ENCODE measurements around the gene LY9. TPM values are rescaled to one million over a fixed set of nuclear protein-coding genes. Genes with fewer than 3 reads are reported as not detected.

LY9 gene
- total and polyA plus RNA-seq, 2 experiments from 2014 or later: not detected

GRCh38 chr1:160800645-160801408, 4.9 kb downstream of the LY9 start:
- TF ChIP-seq, protein P1, sequence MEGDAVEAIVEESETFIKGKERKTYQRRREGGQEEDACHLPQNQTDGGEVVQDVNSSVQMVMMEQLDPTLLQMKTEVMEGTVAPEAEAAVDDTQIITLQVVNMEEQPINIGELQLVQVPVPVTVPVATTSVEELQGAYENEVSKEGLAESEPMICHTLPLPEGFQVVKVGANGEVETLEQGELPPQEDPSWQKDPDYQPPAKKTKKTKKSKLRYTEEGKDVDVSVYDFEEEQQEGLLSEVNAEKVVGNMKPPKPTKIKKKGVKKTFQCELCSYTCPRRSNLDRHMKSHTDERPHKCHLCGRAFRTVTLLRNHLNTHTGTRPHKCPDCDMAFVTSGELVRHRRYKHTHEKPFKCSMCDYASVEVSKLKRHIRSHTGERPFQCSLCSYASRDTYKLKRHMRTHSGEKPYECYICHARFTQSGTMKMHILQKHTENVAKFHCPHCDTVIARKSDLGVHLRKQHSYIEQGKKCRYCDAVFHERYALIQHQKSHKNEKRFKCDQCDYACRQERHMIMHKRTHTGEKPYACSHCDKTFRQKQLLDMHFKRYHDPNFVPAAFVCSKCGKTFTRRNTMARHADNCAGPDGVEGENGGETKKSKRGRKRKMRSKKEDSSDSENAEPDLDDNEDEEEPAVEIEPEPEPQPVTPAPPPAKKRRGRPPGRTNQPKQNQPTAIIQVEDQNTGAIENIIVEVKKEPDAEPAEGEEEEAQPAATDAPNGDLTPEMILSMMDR (conservative IDR thresholded peaks at IDR 0.05; ENCODE audit: low read depth in 2 of 2): no peak
- TF ChIP-seq ZNF331 (CRISPR knock-in tag; IDR thresholded peaks at IDR 0.05; ENCODE audit: low read depth) (no peak), CREB1 (CRISPR knock-in tag; IDR thresholded peaks at IDR 0.05; ENCODE audit: low read depth) (no peak), EZH2phosphoT487 (IDR thresholded peaks at IDR 0.05; ENCODE audit: unreplicated experiment) (no peak), POLR2AphosphoS5 (IDR thresholded peaks at IDR 0.05; ENCODE audit: low read depth) (no peak), STAT1 (IDR thresholded peaks at IDR 0.05; ENCODE audit: unreplicated experiment) (no peak), NANOG (IDR thresholded peaks at IDR 0.05; ENCODE audit: borderline replicate concordance) (no peak), EZH2 (IDR thresholded peaks at IDR 0.05; ENCODE audit: low read depth, unreplicated experiment) (no peak), JUNB (IDR thresholded peaks at IDR 0.05; ENCODE audit: unreplicated experiment) (no peak), ZNF114 (CRISPR knock-in tag; IDR thresholded peaks at IDR 0.05) (no peak)
- TF ChIP-seq, protein P2, sequence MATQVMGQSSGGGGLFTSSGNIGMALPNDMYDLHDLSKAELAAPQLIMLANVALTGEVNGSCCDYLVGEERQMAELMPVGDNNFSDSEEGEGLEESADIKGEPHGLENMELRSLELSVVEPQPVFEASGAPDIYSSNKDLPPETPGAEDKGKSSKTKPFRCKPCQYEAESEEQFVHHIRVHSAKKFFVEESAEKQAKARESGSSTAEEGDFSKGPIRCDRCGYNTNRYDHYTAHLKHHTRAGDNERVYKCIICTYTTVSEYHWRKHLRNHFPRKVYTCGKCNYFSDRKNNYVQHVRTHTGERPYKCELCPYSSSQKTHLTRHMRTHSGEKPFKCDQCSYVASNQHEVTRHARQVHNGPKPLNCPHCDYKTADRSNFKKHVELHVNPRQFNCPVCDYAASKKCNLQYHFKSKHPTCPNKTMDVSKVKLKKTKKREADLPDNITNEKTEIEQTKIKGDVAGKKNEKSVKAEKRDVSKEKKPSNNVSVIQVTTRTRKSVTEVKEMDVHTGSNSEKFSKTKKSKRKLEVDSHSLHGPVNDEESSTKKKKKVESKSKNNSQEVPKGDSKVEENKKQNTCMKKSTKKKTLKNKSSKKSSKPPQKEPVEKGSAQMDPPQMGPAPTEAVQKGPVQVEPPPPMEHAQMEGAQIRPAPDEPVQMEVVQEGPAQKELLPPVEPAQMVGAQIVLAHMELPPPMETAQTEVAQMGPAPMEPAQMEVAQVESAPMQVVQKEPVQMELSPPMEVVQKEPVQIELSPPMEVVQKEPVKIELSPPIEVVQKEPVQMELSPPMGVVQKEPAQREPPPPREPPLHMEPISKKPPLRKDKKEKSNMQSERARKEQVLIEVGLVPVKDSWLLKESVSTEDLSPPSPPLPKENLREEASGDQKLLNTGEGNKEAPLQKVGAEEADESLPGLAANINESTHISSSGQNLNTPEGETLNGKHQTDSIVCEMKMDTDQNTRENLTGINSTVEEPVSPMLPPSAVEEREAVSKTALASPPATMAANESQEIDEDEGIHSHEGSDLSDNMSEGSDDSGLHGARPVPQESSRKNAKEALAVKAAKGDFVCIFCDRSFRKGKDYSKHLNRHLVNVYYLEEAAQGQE (IDR thresholded peaks at IDR 0.05; ENCODE audit: unreplicated experiment): no peak
- TF ChIP-seq, protein P3, sequence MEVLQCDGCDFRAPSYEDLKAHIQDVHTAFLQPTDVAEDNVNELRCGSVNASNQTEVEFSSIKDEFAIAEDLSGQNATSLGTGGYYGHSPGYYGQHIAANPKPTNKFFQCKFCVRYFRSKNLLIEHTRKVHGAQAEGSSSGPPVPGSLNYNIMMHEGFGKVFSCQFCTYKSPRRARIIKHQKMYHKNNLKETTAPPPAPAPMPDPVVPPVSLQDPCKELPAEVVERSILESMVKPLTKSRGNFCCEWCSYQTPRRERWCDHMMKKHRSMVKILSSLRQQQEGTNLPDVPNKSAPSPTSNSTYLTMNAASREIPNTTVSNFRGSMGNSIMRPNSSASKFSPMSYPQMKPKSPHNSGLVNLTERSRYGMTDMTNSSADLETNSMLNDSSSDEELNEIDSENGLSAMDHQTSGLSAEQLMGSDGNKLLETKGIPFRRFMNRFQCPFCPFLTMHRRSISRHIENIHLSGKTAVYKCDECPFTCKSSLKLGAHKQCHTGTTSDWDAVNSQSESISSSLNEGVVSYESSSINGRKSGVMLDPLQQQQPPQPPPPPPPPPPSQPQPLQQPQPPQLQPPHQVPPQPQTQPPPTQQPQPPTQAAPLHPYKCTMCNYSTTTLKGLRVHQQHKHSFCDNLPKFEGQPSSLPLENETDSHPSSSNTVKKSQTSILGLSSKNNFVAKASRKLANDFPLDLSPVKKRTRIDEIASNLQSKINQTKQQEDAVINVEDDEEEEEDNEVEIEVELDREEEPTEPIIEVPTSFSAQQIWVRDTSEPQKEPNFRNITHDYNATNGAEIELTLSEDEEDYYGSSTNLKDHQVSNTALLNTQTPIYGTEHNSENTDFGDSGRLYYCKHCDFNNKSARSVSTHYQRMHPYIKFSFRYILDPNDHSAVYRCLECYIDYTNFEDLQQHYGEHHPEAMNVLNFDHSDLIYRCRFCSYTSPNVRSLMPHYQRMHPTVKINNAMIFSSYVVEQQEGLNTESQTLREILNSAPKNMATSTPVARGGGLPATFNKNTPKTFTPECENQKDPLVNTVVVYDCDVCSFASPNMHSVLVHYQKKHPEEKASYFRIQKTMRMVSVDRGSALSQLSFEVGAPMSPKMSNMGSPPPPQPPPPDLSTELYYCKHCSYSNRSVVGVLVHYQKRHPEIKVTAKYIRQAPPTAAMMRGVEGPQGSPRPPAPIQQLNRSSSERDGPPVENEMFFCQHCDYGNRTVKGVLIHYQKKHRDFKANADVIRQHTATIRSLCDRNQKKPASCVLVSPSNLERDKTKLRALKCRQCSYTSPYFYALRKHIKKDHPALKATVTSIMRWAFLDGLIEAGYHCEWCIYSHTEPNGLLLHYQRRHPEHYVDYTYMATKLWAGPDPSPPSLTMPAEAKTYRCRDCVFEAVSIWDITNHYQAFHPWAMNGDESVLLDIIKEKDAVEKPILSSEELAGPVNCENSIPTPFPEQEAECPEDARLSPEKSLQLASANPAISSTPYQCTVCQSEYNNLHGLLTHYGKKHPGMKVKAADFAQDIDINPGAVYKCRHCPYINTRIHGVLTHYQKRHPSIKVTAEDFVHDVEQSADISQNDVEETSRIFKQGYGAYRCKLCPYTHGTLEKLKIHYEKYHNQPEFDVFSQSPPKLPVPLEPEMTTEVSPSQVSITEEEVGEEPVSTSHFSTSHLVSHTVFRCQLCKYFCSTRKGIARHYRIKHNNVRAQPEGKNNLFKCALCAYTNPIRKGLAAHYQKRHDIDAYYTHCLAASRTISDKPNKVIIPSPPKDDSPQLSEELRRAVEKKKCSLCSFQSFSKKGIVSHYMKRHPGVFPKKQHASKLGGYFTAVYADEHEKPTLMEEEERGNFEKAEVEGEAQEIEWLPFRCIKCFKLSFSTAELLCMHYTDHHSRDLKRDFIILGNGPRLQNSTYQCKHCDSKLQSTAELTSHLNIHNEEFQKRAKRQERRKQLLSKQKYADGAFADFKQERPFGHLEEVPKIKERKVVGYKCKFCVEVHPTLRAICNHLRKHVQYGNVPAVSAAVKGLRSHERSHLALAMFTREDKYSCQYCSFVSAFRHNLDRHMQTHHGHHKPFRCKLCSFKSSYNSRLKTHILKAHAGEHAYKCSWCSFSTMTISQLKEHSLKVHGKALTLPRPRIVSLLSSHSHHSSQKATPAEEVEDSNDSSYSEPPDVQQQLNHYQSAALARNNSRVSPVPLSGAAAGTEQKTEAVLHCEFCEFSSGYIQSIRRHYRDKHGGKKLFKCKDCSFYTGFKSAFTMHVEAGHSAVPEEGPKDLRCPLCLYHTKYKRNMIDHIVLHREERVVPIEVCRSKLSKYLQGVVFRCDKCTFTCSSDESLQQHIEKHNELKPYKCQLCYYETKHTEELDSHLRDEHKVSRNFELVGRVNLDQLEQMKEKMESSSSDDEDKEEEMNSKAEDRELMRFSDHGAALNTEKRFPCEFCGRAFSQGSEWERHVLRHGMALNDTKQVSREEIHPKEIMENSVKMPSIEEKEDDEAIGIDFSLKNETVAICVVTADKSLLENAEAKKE (CRISPR knock-in tag; IDR thresholded peaks at IDR 0.05): no peak
- TF ChIP-seq, protein P4, sequence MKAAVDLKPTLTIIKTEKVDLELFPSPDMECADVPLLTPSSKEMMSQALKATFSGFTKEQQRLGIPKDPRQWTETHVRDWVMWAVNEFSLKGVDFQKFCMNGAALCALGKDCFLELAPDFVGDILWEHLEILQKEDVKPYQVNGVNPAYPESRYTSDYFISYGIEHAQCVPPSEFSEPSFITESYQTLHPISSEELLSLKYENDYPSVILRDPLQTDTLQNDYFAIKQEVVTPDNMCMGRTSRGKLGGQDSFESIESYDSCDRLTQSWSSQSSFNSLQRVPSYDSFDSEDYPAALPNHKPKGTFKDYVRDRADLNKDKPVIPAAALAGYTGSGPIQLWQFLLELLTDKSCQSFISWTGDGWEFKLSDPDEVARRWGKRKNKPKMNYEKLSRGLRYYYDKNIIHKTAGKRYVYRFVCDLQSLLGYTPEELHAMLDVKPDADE (IDR thresholded peaks at IDR 0.05): no peak

More at GRCh38 chr1:160800645-160801408, 4.9 kb downstream of the LY9 start:
- Mint-ChIP-seq H3K4me1 (no peaks in the 10 kb centered on the region), H3K27me3 (ENCODE audit: insufficient read depth, low read depth, poor library complexity) (no peaks in the 10 kb centered on the region), H3K4me3 (no peak overlapping the region), H3K9me3 (peaks cover 4% of the 10 kb centered on the region; the same call in 1 of the 3 replicates), H3K27ac (no peak overlapping the region), H3K36me3 (ENCODE audit: low read depth) (no peaks in the 10 kb centered on the region)
- ATAC-seq (no peak), DNase-seq (ENCODE audit: low spot score) (no peak)
- Histone ChIP-seq H3K4me1 (ENCODE audit: insufficient read depth) (no peaks in the 10 kb centered on the region), H3K4me2 (no peak overlapping the region), H3K79me2 (replicated peaks; ENCODE audit: insufficient read depth) (no peaks in the 10 kb centered on the region), H3K36me3 (ENCODE audit: insufficient read depth) (no peaks in the 10 kb centered on the region), H3F3A (replicated peaks; ENCODE audit: low read depth) (no peaks in the 10 kb centered on the region), H2AFZ (no peak overlapping the region), H4K20me1 (replicated peaks; ENCODE audit: insufficient read depth) (no peaks in the 10 kb centered on the region), H3K4me3 (no peak overlapping the region), H3K27ac (ENCODE audit: low read depth) (no peak overlapping the region), H3K27me3 (ENCODE audit: insufficient read depth) (no peaks in the 10 kb centered on the region), H3K9me2 (ENCODE audit: insufficient read depth) (no peaks in the 10 kb centered on the region; the same call in 1 of the 2 replicates)

All from GM23338 (cell line).